Heart left ventricle (tissue), 13 donors: ENCODE results near the gene ERBB3.

Experiments
- POLR2A ChIP-seq, 2 donors: fragments of 450-650 bp; IDR thresholded peaks; one replicate each; pipeline ENCODE4 v1.6.1; 2017; ENCODE audit warnings: antibody characterized with exemption in 2 of 2, mild to moderate bottlenecking in 2 of 2, moderate library complexity in 2 of 2
- TF ChIP-seq, protein P1 (sequence below), 12 donors: fragments of 200-600 bp; sonication (generic) in 4 of 12; IDR thresholded peaks; one replicate each; pipeline versions ENCODE4 v1.5.0 to v1.8.0; 2018 to 2022; ENCODE audit warnings: antibody characterized with exemption in 12 of 12, mild to moderate bottlenecking in 5 of 12
- donor health status: ischemic (EF 13 %, LVEDD 7.1; RV severe dilation, severe dysfunction).
- donor health status: DM: no; HTN: yes; CAD: no.
- donor health status: DM: no; HTN: no; CAD: no.
- donor health status: ischemic (EF 25% LVEDD 6.9; RV normal size, moderate dysfunction).
- donor health status: ischemic (EF 25% LVEDD 5.7; RV mildly dilated, moderate dysfunction).
- donor health status: ischemic (EF 35%, LVEDD 5.7; RV mildly dilated, moderate dysfunction).
- donor health status: nonischemic (EF 11% LVEDD 7.7; RV severe dilation, severe dysfunction).
- donor health status: DM: yes; HTN: yes; CAD: no.
- donor health status: PGD.
- donor health status: ischemic (EF 29% LVEDD 5.4; RV normal size, mild dysfunction).
- donor health status: nonischemic (EF 23%, LVEDD 6.1; RV moderate dilation, normal function).

DNA sequence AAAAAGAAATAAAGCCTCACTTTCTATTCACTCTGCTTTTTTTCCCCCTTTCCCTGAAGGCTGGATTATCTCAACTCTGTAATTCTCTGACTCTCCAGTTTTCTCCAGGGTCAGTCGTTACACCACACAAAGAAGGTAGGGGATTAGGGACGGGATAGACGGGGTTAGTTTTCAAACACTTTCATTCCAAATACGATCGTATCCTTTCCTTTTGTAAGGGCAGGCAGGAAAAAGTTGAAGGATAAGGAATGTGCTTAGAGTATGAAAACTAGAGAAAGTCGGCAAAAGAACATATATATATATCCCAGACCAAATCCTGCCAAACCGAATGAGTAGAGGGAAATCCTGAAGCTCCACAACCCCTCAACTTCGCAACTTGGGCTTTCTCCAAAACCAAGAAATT lies 47.5 kb downstream of the ERBB3 start:
- TF ChIP-seq, protein P1, sequence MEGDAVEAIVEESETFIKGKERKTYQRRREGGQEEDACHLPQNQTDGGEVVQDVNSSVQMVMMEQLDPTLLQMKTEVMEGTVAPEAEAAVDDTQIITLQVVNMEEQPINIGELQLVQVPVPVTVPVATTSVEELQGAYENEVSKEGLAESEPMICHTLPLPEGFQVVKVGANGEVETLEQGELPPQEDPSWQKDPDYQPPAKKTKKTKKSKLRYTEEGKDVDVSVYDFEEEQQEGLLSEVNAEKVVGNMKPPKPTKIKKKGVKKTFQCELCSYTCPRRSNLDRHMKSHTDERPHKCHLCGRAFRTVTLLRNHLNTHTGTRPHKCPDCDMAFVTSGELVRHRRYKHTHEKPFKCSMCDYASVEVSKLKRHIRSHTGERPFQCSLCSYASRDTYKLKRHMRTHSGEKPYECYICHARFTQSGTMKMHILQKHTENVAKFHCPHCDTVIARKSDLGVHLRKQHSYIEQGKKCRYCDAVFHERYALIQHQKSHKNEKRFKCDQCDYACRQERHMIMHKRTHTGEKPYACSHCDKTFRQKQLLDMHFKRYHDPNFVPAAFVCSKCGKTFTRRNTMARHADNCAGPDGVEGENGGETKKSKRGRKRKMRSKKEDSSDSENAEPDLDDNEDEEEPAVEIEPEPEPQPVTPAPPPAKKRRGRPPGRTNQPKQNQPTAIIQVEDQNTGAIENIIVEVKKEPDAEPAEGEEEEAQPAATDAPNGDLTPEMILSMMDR (IDR thresholded peaks at IDR 0.05), result no peak
- no peak for TF ChIP-seq POLR2A (IDR thresholded peaks at IDR 0.05)
